WERI-Rb-1 (cell line): ENCODE data around the gene PRICKLE1.
"Not testable (repeated sequence)": the region's sequence is repeated elsewhere in the genome, so short reads cannot be mapped to it uniquely, and the experiment has no call there.

ENCODE experiments used
- DNase-seq: peaks from one replicate; pipeline ENCODE4 v3.0.0-alpha.2; 2020
- H3K27ac ChIP-seq: fragments of 250-450 bp; sonication (Bioruptor Pico); 2 replicates; pipeline ENCODE4 v1.5.1; 2020; ENCODE audit warnings: mild to moderate bottlenecking, moderate library complexity
- H3K27me3 ChIP-seq: fragments of 250-450 bp; sonication (Bioruptor Pico); 2 replicates; pipeline ENCODE4 v1.5.1; 2021; ENCODE audit warnings: mild to moderate bottlenecking, low read depth, moderate library complexity; ENCODE audit not compliant: insufficient read depth, severe bottlenecking
- H3K36me3 ChIP-seq: fragments of 250-450 bp; sonication (Bioruptor Pico); 2 replicates; pipeline ENCODE4 v1.5.1; 2020; ENCODE audit warnings: mild to moderate bottlenecking, moderate library complexity
- H3K4me3 ChIP-seq: 2 replicates; pipeline ENCODE4 v1.5.1; 2011; ENCODE audit warnings: low read depth, mild to moderate bottlenecking, control low read depth, low read length
- H3K9me3 ChIP-seq: fragments of 250-450 bp; sonication (Bioruptor Pico); 2 replicates; pipeline ENCODE4 v1.5.1; 2021; ENCODE audit warnings: mild to moderate bottlenecking, moderate library complexity; ENCODE audit not compliant: severe bottlenecking
- CTCF ChIP-seq: IDR thresholded peaks from 2 replicates; pipeline ENCODE4 v1.5.1; 2011; ENCODE audit warnings: low read depth, mild to moderate bottlenecking, control low read depth, inconsistent platforms, low read length

PRICKLE1 gene

GRCh38 chr12:42550800-42551199 lies 38.7 kb downstream of the PRICKLE1 start:
- Histone ChIP-seq H3K27ac (no peak overlapping the region), H3K27me3 (no peaks in the 10 kb centered on the region), H3K36me3 (no peaks in the 10 kb centered on the region), H3K4me3 (no peak overlapping the region), H3K9me3 (no peaks in the 10 kb centered on the region)
- DNase-seq = no peak
- TF ChIP-seq CTCF = no peak

GRCh38 chr12:42546709-42547108 lies 42.8 kb downstream of the PRICKLE1 start:
- DNase-seq = no peak
- Histone ChIP-seq H3K4me3 (no peak overlapping the region), H3K9me3 (no peaks in the 10 kb centered on the region), H3K27me3 (no peaks in the 10 kb centered on the region), H3K36me3 (no peaks in the 10 kb centered on the region), H3K27ac (no peak overlapping the region)
- TF ChIP-seq CTCF = no peak

- no peak overlapping the region for H3K4me3 ChIP-seq
- no peak overlapping the region for H3K27ac ChIP-seq
- no peak for DNase-seq
- H3K36me3 ChIP-seq = no peaks in the 10 kb centered on the region
- H3K9me3 ChIP-seq = no peaks in the 10 kb centered on the region
- no peaks in the 10 kb centered on the region for H3K27me3 ChIP-seq
- TF ChIP-seq CTCF = no peak
Measured at GRCh38 chr12:42541965-42542364, 47.6 kb downstream of the PRICKLE1 start.

GRCh38 chr12:42541308-42541707 lies 48.2 kb downstream of the PRICKLE1 start:
- H3K36me3 ChIP-seq, H3K27me3 ChIP-seq, H3K4me3 ChIP-seq, DNase-seq, H3K9me3 ChIP-seq, H3K27ac ChIP-seq: not testable (repeated sequence)

- Histone ChIP-seq H3K27ac (no peak overlapping the region), H3K4me3 (no peak overlapping the region), H3K27me3 (no peaks in the 10 kb centered on the region), H3K9me3 (no peaks in the 10 kb centered on the region), H3K36me3 (no peaks in the 10 kb centered on the region)
- TF ChIP-seq CTCF = no peak
- no peak for DNase-seq
Measured at GRCh38 chr12:42539696-42540095, 49.9 kb downstream of the PRICKLE1 start.

- Histone ChIP-seq H3K9me3 (no peaks in the 10 kb centered on the region), H3K27ac (no peak overlapping the region), H3K27me3 (no peaks in the 10 kb centered on the region), H3K36me3 (no peaks in the 10 kb centered on the region), H3K4me3 (no peak overlapping the region)
- TF ChIP-seq CTCF = no peak
- no peak for DNase-seq
Measured at GRCh38 chr12:42538203-42538602, 51.3 kb downstream of the PRICKLE1 start.
